H9 (cell line): ENCODE results near the gene ZNF768. TPM values are rescaled to one million over a fixed set of nuclear protein-coding genes. Genes with fewer than 3 reads are reported as not detected.

ENCODE experiments used
- DNase-seq: peaks from one replicate; pipeline ENCODE4 v3.0.0-alpha.2; 2017
- H2AFZ ChIP-seq: one replicate; pipeline ENCODE4 v1.6.1; 2013; ENCODE audit warnings: mild to moderate bottlenecking, low read length, control low read depth, moderate library complexity
- H2AK5ac ChIP-seq: 2 replicates; pipeline ENCODE4 v1.6.1; 2013; ENCODE audit warnings: low read length, control low read depth, mixed read lengths; ENCODE audit not compliant: insufficient read length
- H2BK120ac ChIP-seq: one replicate; pipeline ENCODE4 v1.6.1; 2013; ENCODE audit warnings: low read depth, mild to moderate bottlenecking, low read length, control low read depth, inconsistent platforms; ENCODE audit not compliant: poor library complexity, severe bottlenecking
- H2BK12ac ChIP-seq: 2 replicates; pipeline ENCODE4 v1.6.1; 2013; ENCODE audit warnings: low read length, control low read depth, mixed read lengths, low read depth; ENCODE audit not compliant: insufficient read length
- H2BK15ac ChIP-seq: 2 replicates; pipeline ENCODE4 v1.6.1; 2013; ENCODE audit warnings: low read depth, low read length, control low read depth
- H2BK20ac ChIP-seq: one replicate; pipeline ENCODE4 v1.6.1; 2013; ENCODE audit warnings: low read depth, mild to moderate bottlenecking, low read length, control low read depth, inconsistent platforms; ENCODE audit not compliant: poor library complexity, severe bottlenecking
- H2BK5ac ChIP-seq: 2 replicates; pipeline ENCODE4 v1.6.1; 2013; ENCODE audit warnings: low read length, control low read depth, mixed read lengths; ENCODE audit not compliant: insufficient read length
- H3K14ac ChIP-seq: 2 replicates; pipeline ENCODE4 v1.6.1; 2013; ENCODE audit warnings: low read length, control low read depth; ENCODE audit not compliant: insufficient read depth
- H3K18ac ChIP-seq: 2 replicates; pipeline ENCODE4 v1.6.1; 2013; ENCODE audit warnings: low read depth, mild to moderate bottlenecking, mixed read lengths, low read length, control low read depth; ENCODE audit not compliant: insufficient read length
- H3K23ac ChIP-seq: 2 replicates; pipeline ENCODE4 v1.6.1; 2013; ENCODE audit warnings: low read length, control low read depth, mixed read lengths, low read depth; ENCODE audit not compliant: insufficient read length
- H3K23me2 ChIP-seq: 2 replicates; pipeline ENCODE4 v1.6.1; 2013; ENCODE audit warnings: low read depth, mild to moderate bottlenecking, mixed read lengths, low read length, control low read depth; ENCODE audit not compliant: insufficient read length, poor library complexity, severe bottlenecking
- H3K27ac ChIP-seq: 2 replicates; pipeline ENCODE4 v1.5.1; 2013; ENCODE audit warnings: low read length, control low read depth, mixed read lengths, low read depth; ENCODE audit not compliant: insufficient read length
- H3K27me3 ChIP-seq: 2 replicates; pipeline ENCODE4 v1.6.1; 2013; ENCODE audit warnings: low read length, control low read depth, inconsistent platforms; ENCODE audit not compliant: insufficient read depth
- H3K4ac ChIP-seq: 2 replicates; pipeline ENCODE4 v1.6.1; 2013; ENCODE audit warnings: low read depth, mild to moderate bottlenecking, control low read depth, inconsistent platforms, low read length, moderate library complexity
- H3K4me1 ChIP-seq: 2 replicates; pipeline ENCODE4 v1.6.1; 2013; ENCODE audit warnings: low read length, control low read depth, inconsistent platforms; ENCODE audit not compliant: insufficient read depth
- H3K4me2 ChIP-seq: 2 replicates; pipeline ENCODE4 v1.6.1; 2013; ENCODE audit warnings: low read length, control low read depth, mixed read lengths; ENCODE audit not compliant: insufficient read length, insufficient read depth
- H3K56ac ChIP-seq: 2 replicates; pipeline ENCODE4 v1.6.1; 2013; ENCODE audit warnings: low read depth, mild to moderate bottlenecking, mixed read lengths, low read length, control low read depth; ENCODE audit not compliant: insufficient read length
- H3K79me1 ChIP-seq: 2 replicates; pipeline ENCODE4 v1.6.1; 2013; ENCODE audit warnings: low read depth, mild to moderate bottlenecking, moderate library complexity, low read length, control low read depth, inconsistent platforms; ENCODE audit not compliant: insufficient read depth, poor library complexity, severe bottlenecking
- H3K79me2 ChIP-seq: 2 replicates; pipeline ENCODE4 v1.6.1; 2013; ENCODE audit warnings: low read length, control low read depth, inconsistent platforms; ENCODE audit not compliant: insufficient read depth
- H3K9ac ChIP-seq: 2 replicates; pipeline ENCODE4 v1.6.1; 2013; ENCODE audit warnings: low read length, control low read depth, mixed read lengths; ENCODE audit not compliant: insufficient read length; ENCODE audit errors: extremely low read depth
- H3K9me3 ChIP-seq: one replicate; pipeline ENCODE4 v1.6.1; 2013; ENCODE audit warnings: low read depth, low read length, inconsistent platforms; ENCODE audit not compliant: control insufficient read depth
- H3T11ph ChIP-seq: one replicate; pipeline ENCODE4 v1.6.1; 2013; ENCODE audit warnings: mild to moderate bottlenecking, low read length, control low read depth, inconsistent platforms
- H4K20me1 ChIP-seq: one replicate; pipeline ENCODE4 v1.6.1; 2013; ENCODE audit not compliant: control insufficient read depth, insufficient read length, insufficient read depth
- H4K5ac ChIP-seq: 2 replicates; pipeline ENCODE4 v1.6.1; 2013; ENCODE audit warnings: low read depth, mild to moderate bottlenecking, mixed read lengths, low read length, control low read depth; ENCODE audit not compliant: insufficient read length
- H4K8ac ChIP-seq: replicated peaks from 2 replicates; pipeline ENCODE4 v1.6.1; 2013; ENCODE audit warnings: low read length, control low read depth, mixed read lengths, low read depth; ENCODE audit not compliant: insufficient read length
- H4K91ac ChIP-seq: 2 replicates; pipeline ENCODE4 v1.6.1; 2013; ENCODE audit warnings: low read depth, mild to moderate bottlenecking, moderate library complexity, mixed read lengths, low read length, control low read depth; ENCODE audit not compliant: insufficient read length
- H3K27ac Mint-ChIP-seq, 3 experiments: 2 replicates in 2 of 3; 3 replicates in 1 of 3; pipeline ENCODE4 v1.8.0; 2020 to 2021; ENCODE audit warnings: mixed read lengths in 3 of 3, mild to moderate bottlenecking in 1 of 3, moderate library complexity in 1 of 3
- H3K27me3 Mint-ChIP-seq: 2 replicates; pipeline ENCODE4 v1.8.0; 2021; ENCODE audit warnings: low read depth, mild to moderate bottlenecking, moderate library complexity, mixed read lengths
- H3K36me3 Mint-ChIP-seq, 3 experiments: 2 replicates in 2 of 3; 3 replicates in 1 of 3; pipeline ENCODE4 v1.8.0; 2020 to 2021; ENCODE audit warnings: low read depth in 3 of 3, mixed read lengths in 3 of 3; ENCODE audit not compliant: insufficient read depth in 1 of 3
- H3K4me1 Mint-ChIP-seq, 2 experiments: 2 replicates each; pipeline ENCODE4 v1.8.0; 2020; ENCODE audit warnings: mixed read lengths in 2 of 2
- H3K4me3 Mint-ChIP-seq, 2 experiments: 2 replicates in 1 of 2; 3 replicates in 1 of 2; pipeline ENCODE4 v1.8.0; 2020 to 2021; ENCODE audit warnings: mild to moderate bottlenecking in 2 of 2, mixed read lengths in 2 of 2, moderate library complexity in 1 of 2
- H3K9me3 Mint-ChIP-seq, 2 experiments: 2 replicates in 1 of 2; 3 replicates in 1 of 2; pipeline ENCODE4 v1.8.0; 2020; ENCODE audit warnings: mild to moderate bottlenecking in 2 of 2, mixed read lengths in 2 of 2, moderate library complexity in 1 of 2
- CTCF ChIP-seq: fragments of 200-600 bp; sonication (generic); conservative IDR thresholded peaks from 3 replicates; pipeline ENCODE4 v1.8.0; 2021; ENCODE audit warnings: antibody characterized with exemption, mild to moderate bottlenecking
- WGBS: extraction: QIAGEN DNeasy Blood & Tissue Kit; methylation state at CpG from one replicate; pipeline ENCODE4 v1.1.7; 2013; ENCODE audit warnings: missing lambda C conversion rate, low lambda C conversion rate, mixed read lengths; ENCODE audit not compliant: insufficient read length; ENCODE audit errors: extremely low coverage; 5-methylcytosine and 5-hydroxymethylcytosine counted together
- total RNA-seq: library from RNA; stranded (reverse); gene quantifications from 2 replicates; pipeline ENCODE4 v1.2.1, GENCODE V29; 2021

The ZNF768 gene
- total RNA-seq, 1 experiment from 2014 or later: 40.0 TPM

- Histone ChIP-seq H3K79me2 (no peaks in the 10 kb centered on the region), H3K27me3 (no peaks in the 10 kb centered on the region), H2BK20ac (no peak overlapping the region), H4K5ac (no peak overlapping the region), H3K56ac (no peak overlapping the region), H3K27ac (no peak overlapping the region), H3K9me3 (no peaks in the 10 kb centered on the region), H3K14ac (no peak overlapping the region), H3K23ac (no peak overlapping the region), H2BK12ac (no peak overlapping the region), H4K8ac (no peak overlapping the region), H2BK15ac (no peak overlapping the region), H3K18ac (no peak overlapping the region), H3K4me2 (no peak overlapping the region), H2BK120ac (no peak overlapping the region), H3K23me2 (peaks cover 16% of the 10 kb centered on the region), H3T11ph (no peak overlapping the region), H2AK5ac (no peak overlapping the region), H4K91ac (no peak overlapping the region), H3K9ac (no peak overlapping the region), H4K20me1 (no peaks in the 10 kb centered on the region), H2AFZ (no peak overlapping the region), H3K4me1 (no peaks in the 10 kb centered on the region; the same call in 1 of the 2 replicates), H3K4ac (no peak overlapping the region), H2BK5ac (no peak overlapping the region), H3K79me1 (no peaks in the 10 kb centered on the region)
- Mint-ChIP-seq H3K4me3 (no peak overlapping the region), H3K36me3 (peaks cover 0 to 19% (median 0%) of the 10 kb centered on the region in 3 experiments; a peak in 2 of 7 replicates), H3K4me1 (peaks cover 10 to 11% of the 10 kb centered on the region in 2 experiments), H3K9me3 (no peaks in the 10 kb centered on the region), H3K27me3 (peaks cover 3% of the 10 kb centered on the region; the same call in 1 of the 2 replicates), H3K27ac (no peak overlapping the region)
- DNase-seq: no peak
- 100% methylated on average over 1 of the region's 1 CpG for WGBS
- no peak for TF ChIP-seq CTCF
Observed at GRCh38 chr16:30574678-30575077, 48.3 kb upstream of the ZNF768 start.
